D341Med (cell line): Measurements from ENCODE around the gene DCTN2.
"Not testable (repeated sequence)": the region's sequence is repeated elsewhere in the genome, so short reads cannot be mapped to it uniquely, and the experiment has no call there.

ENCODE experiments used
- DNase-seq: peaks from one replicate; pipeline ENCODE4 v3.0.0; 2012; ENCODE audit warnings: low spot score

DCTN2 gene

GRCh38 chr12:57515408-57515933 is 31.5 kb downstream of the DCTN2 start:
- DNase-seq, result no peak

GRCh38 chr12:57514720-57515407 is 32.1 kb downstream of the DCTN2 start:
- DNase-seq, result no peak

- not testable (repeated sequence) for DNase-seq
Observed at GRCh38 chr12:57514246-57514645, 32.7 kb downstream of the DCTN2 start.

GRCh38 chr12:57513677-57514076 is 33.3 kb downstream of the DCTN2 start:
- DNase-seq, result not testable (repeated sequence)

GRCh38 chr12:57513266-57513665 is 33.7 kb downstream of the DCTN2 start:
- no peak for DNase-seq

GRCh38 chr12:57512665-57513064 is 34.3 kb downstream of the DCTN2 start:
- no peak for DNase-seq

- no peak for DNase-seq
Observed at GRCh38 chr12:57511588-57512325, 35.2 kb downstream of the DCTN2 start.

- DNase-seq, result no peak
Observed at GRCh38 chr12:57511161-57511560, 35.8 kb downstream of the DCTN2 start.

- not testable (repeated sequence) for DNase-seq
Observed at GRCh38 chr12:57507796-57508195, 39.2 kb downstream of the DCTN2 start.

- DNase-seq, result not testable (repeated sequence)
Observed at GRCh38 chr12:57506541-57506940, 40.5 kb downstream of the DCTN2 start.

GRCh38 chr12:57502311-57502969 is 44.6 kb downstream of the DCTN2 start:
- not testable (repeated sequence) for DNase-seq

GRCh38 chr12:57500213-57500612 is 46.8 kb downstream of the DCTN2 start:
- DNase-seq, result no peak

- no peak for DNase-seq
Observed at GRCh38 chr12:57498571-57498970, 48.4 kb downstream of the DCTN2 start.

- no peak for DNase-seq
Observed at GRCh38 chr12:57498132-57498502, 48.9 kb downstream of the DCTN2 start.

- no peak for DNase-seq
Observed at GRCh38 chr12:57497223-57498131, 49.5 kb downstream of the DCTN2 start.

GRCh38 chr12:57496822-57497221 is 50.2 kb downstream of the DCTN2 start:
- DNase-seq, result no peak

- not testable (repeated sequence) for DNase-seq
Observed at GRCh38 chr12:57495051-57495701, 51.8 kb downstream of the DCTN2 start.

GRCh38 chr12:57491393-57492280 is 55.4 kb downstream of the DCTN2 start:
- DNase-seq, result no peak

GRCh38 chr12:57490126-57490525 is 56.9 kb downstream of the DCTN2 start:
- DNase-seq, result no peak

- no peak for DNase-seq
Observed at GRCh38 chr12:57489157-57489641, 57.8 kb downstream of the DCTN2 start.
